Measurements from ENCODE around the gene SLC47A2. TPM values are rescaled to one million over a fixed set of nuclear protein-coding genes. Genes with fewer than 3 reads are reported as not detected.

SLC47A2 gene
- total RNA-seq, 1 experiment from 2014 or later = not detected

DNA sequence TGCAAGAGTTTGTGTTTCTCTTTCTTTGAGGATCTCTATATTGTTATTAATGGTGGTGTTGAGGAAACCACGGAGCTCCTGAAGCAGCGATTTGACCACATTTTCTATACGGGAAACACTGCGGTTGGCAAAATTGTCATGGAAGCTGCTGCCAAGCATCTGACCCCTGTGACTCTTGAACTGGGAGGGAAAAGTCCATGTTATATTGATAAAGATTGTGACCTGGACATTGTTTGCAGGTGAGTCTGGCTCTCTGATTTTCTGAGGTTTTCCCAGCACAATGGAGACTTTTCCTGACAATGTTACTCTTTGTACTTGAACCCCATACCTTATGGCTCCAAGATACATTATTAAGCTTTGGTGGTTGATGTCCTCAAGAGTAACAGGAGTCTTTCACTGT is 60.0 kb downstream of the SLC47A2 start:
- CTCF ChIA-PET = no interaction called here
- TF ChIP-seq POLR2AphosphoS5 (IDR thresholded peaks at IDR 0.05; ENCODE audit: low read depth, low read length) (no peak), SIN3A (IDR thresholded peaks at IDR 0.05; ENCODE audit: borderline replicate concordance, insufficient read depth, low read depth, low read length) (no peak), TCF7L2 (IDR thresholded peaks at IDR 0.05; ENCODE audit: low read depth, low read length) (no peak)
- TF ChIP-seq, protein P1, sequence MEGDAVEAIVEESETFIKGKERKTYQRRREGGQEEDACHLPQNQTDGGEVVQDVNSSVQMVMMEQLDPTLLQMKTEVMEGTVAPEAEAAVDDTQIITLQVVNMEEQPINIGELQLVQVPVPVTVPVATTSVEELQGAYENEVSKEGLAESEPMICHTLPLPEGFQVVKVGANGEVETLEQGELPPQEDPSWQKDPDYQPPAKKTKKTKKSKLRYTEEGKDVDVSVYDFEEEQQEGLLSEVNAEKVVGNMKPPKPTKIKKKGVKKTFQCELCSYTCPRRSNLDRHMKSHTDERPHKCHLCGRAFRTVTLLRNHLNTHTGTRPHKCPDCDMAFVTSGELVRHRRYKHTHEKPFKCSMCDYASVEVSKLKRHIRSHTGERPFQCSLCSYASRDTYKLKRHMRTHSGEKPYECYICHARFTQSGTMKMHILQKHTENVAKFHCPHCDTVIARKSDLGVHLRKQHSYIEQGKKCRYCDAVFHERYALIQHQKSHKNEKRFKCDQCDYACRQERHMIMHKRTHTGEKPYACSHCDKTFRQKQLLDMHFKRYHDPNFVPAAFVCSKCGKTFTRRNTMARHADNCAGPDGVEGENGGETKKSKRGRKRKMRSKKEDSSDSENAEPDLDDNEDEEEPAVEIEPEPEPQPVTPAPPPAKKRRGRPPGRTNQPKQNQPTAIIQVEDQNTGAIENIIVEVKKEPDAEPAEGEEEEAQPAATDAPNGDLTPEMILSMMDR (IDR thresholded peaks at IDR 0.05) = no peak
- TF ChIP-seq, protein P2, sequence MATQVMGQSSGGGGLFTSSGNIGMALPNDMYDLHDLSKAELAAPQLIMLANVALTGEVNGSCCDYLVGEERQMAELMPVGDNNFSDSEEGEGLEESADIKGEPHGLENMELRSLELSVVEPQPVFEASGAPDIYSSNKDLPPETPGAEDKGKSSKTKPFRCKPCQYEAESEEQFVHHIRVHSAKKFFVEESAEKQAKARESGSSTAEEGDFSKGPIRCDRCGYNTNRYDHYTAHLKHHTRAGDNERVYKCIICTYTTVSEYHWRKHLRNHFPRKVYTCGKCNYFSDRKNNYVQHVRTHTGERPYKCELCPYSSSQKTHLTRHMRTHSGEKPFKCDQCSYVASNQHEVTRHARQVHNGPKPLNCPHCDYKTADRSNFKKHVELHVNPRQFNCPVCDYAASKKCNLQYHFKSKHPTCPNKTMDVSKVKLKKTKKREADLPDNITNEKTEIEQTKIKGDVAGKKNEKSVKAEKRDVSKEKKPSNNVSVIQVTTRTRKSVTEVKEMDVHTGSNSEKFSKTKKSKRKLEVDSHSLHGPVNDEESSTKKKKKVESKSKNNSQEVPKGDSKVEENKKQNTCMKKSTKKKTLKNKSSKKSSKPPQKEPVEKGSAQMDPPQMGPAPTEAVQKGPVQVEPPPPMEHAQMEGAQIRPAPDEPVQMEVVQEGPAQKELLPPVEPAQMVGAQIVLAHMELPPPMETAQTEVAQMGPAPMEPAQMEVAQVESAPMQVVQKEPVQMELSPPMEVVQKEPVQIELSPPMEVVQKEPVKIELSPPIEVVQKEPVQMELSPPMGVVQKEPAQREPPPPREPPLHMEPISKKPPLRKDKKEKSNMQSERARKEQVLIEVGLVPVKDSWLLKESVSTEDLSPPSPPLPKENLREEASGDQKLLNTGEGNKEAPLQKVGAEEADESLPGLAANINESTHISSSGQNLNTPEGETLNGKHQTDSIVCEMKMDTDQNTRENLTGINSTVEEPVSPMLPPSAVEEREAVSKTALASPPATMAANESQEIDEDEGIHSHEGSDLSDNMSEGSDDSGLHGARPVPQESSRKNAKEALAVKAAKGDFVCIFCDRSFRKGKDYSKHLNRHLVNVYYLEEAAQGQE (IDR thresholded peaks at IDR 0.05; ENCODE audit: insufficient read depth in 1 of 2, low read depth in 2 of 2, low read length in 1 of 2) = no peak
- Histone ChIP-seq H3K9me3 (ENCODE audit: control insufficient read depth, insufficient read depth, low read depth, low read length) (no peaks in the 10 kb centered on the region; the same call in 1 of the 2 replicates), H3K4me3 (ENCODE audit: low read depth in 2 of 2, low read length in 2 of 2) (no peak overlapping the region), H3K27me3 (ENCODE audit: control insufficient read depth, insufficient read depth, low read length) (no peaks in the 10 kb centered on the region), H3K36me3 (ENCODE audit: control insufficient read depth, insufficient read depth, low read length) (no peaks in the 10 kb centered on the region; the same call in 1 of the 2 replicates), H3K4me1 (ENCODE audit: control insufficient read depth, insufficient read depth, low read length) (peaks cover 6% of the 10 kb centered on the region), H3K27ac (ENCODE audit: low read length) (no peak overlapping the region)
- DNase-seq (ENCODE audit: low read depth, low spot score) = no peak
- POLR2A ChIA-PET = no interaction called here
- in situ Hi-C loops (cut with HindIII; ENCODE audit: low pct_unique_long_range_greater_than_20kb, low sequenced_read_pairs) (no loop called here), intact Hi-C loops (cut with micrococcal nuclease; ENCODE audit: unreplicated experiment) (no loop called here)
- BruUV-seq (replicated peaks) = no TSS peak
- no peak for ATAC-seq

DNA sequence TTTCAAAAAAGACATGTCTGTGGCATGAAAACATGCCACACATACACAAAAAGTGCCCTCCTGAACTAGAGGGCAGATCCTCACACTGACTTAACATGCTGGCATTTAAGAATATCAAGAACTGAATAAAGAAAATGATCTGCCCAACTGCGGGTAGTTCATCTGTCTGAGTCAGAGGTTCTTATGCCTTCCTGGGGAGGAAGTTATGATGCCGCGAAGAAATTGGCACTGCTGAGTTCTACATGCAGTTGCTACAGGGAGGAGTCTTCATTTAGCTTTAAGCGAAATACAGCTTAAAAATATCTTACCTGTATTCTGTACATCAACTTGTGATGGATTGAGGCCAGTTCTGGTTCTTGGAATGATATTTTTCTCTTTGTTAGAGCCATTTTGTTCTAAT is 61.5 kb downstream of the SLC47A2 start:
- in situ Hi-C loops (cut with HindIII; ENCODE audit: low pct_unique_long_range_greater_than_20kb, low sequenced_read_pairs) = no loop called here
- ChIA-PET POLR2A (no interaction called here), CTCF (interaction anchor here (0.6 kb wide), 1 partner anchor 110 kb away, joined by 8 read pairs; no protein-coding TSS in a partner anchor)
- H3K27ac ChIP-seq (ENCODE audit: low read length) = no peak overlapping the region
- intact Hi-C loops (cut with micrococcal nuclease; ENCODE audit: unreplicated experiment) = no loop called here
- no peak overlapping the region for H3K4me3 ChIP-seq (ENCODE audit: low read depth in 2 of 2, low read length in 2 of 2)
- H3K27me3 ChIP-seq (ENCODE audit: control insufficient read depth, insufficient read depth, low read length) = no peaks in the 10 kb centered on the region
- no peaks in the 10 kb centered on the region; the same call in 1 of the 2 replicates for H3K9me3 ChIP-seq (ENCODE audit: control insufficient read depth, insufficient read depth, low read depth, low read length)
- DNase-seq (ENCODE audit: low read depth, low spot score) (no peak), ATAC-seq (no peak)
- TF ChIP-seq, protein P1 (IDR thresholded peaks at IDR 0.05) = no peak
- TF ChIP-seq, protein P2 (IDR thresholded peaks at IDR 0.05; ENCODE audit: insufficient read depth in 1 of 2, low read depth in 2 of 2, low read length in 1 of 2) = no peak
- TF ChIP-seq TCF7L2 (IDR thresholded peaks at IDR 0.05; ENCODE audit: low read depth, low read length) = no peak
- H3K36me3 ChIP-seq (ENCODE audit: control insufficient read depth, insufficient read depth, low read length) = no peaks in the 10 kb centered on the region; the same call in 1 of the 2 replicates
- H3K4me1 ChIP-seq (ENCODE audit: control insufficient read depth, insufficient read depth, low read length) = peaks cover 10% of the 10 kb centered on the region
- no TSS peak for BruUV-seq (replicated peaks)
